HG03565 (cell line): Measurements from ENCODE around the gene VLDLR.

Experiments
- ATAC-seq: cut with Tn5 transposase; IDR thresholded peaks from one replicate; pipeline ENCODE4 v1.9.1; 2021; ENCODE audit warnings: mild to moderate bottlenecking, moderate library complexity; ENCODE audit not compliant: unreplicated experiment

The VLDLR gene

DNA sequence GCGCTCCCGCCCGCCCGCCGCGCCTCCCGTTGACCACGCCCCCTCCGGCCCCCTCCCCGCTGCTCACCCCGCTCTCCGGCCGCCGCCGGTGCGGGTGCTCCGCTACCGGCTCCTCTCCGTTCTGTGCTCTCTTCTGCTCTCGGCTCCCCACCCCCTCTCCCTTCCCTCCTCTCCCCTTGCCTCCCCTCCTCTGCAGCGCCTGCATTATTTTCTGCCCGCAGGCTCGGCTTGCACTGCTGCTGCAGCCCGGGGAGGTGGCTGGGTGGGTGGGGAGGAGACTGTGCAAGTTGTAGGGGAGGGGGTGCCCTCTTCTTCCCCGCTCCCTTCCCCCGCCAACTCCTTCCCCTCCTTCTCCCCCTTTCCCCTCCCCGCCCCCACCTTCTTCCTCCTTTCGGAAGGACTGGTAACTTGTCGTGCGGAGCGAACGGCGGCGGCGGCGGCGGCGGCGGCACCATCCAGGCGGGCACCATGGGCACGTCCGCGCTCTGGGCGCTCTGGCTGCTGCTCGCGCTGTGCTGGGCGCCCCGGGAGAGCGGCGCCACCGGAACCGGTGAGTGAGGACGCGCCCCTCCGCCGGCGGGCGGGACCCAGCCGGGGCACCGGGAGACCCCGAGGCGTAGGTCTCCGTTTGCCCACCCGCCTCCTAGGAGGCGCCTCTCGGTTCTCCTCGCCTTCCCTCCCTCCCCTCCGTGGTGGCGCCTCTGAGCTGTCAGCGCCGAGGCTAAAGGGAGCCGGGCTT is at the start of gene VLDLR:
TSS of gene VLDLR (plus strand) at position 66 of the 739 bp plus-strand sequence. CDS start at position 469, 403 bp downstream.
- no peak for ATAC-seq

DNA sequence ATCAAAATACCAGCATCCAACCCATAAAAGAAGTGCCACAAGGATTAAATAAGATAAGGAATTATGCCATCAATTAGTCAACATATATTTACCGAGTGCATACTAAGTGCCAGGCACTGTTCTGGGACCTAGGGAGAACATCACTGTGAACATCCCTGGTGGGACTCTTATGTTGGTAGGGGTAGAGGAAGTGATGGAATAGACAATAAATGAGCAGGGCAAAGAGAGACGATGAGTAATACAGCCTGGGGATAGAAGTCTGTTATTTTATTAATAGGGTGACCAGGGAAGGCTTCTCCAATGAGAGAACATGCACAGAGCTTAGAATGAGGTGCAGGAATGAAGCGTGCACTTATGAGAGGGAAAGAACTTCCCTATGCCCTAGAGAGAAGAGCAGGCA is 47.4 kb upstream of the VLDLR start:
- no peak for ATAC-seq

DNA sequence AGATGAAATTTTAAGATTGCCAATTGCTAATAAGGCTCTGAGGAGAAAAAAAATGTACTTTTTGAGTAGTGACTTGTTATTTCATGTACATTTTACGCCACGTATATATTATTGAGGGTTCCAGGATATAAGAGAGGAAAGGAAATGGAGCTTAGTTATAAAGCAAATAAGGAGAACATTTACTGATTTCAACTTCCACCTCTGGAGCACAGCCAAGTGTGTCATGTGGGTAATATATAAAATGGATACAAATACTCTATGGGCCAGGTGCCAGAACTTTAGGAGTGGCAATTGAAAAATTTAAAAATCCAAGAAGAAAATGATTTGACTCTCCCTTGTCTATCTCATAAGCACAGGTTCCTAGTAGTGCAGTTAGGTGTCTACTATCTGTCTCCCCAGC is 45.0 kb upstream of the VLDLR start:
- no peak for ATAC-seq

DNA sequence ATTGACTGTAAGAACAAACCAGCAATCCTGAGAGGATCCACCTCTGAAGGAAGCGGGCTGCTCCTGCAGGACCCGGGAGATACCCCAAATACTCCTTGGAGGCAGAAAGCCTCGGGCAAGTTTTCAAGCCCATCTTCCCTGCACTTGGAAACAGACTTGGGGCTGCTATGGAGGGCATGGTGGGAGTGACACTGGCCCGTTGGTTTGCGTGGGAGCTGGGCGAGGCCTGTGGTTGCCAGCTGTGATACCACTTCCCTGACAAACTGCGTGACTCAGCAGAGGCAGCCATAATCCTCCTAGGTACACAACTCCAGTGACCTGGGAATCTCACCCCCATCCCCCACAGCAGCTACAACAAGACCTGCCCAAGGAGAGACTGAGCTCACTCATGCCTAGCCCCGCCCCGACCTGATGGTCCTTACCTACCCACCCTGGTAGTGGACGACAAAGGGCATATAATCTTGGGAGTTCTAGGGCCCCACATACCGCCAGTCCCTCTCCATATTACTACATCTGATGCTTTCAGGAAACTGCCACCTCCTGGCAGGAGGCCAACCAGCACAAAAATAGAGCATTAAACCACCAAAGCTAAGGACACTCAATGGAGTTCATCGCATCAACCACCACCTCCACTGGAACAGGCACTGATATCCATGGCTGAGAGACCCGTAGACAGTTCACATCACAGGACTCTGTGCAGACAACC is 38.1 kb upstream of the VLDLR start:
- no peak for ATAC-seq

DNA sequence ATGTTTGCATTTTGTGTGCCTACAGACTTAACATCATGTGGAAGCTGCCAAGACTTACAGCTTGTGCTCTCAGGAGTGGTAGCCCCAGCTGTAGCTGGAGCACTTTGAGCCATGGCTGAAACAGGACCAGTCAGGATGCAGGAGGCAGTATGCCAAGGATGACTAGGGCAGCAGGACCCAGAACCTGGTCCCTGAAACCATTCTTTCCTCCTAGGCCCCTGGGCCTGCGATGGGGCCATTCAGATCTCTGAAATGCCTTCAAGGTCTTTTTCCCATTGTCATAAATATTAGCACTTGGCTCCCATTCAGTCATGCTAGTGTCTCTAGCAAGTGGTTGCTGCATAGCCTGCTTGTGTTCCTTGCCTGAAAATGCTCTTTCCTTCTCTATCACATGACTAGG is 29.6 kb upstream of the VLDLR start:
- ATAC-seq = no peak

DNA sequence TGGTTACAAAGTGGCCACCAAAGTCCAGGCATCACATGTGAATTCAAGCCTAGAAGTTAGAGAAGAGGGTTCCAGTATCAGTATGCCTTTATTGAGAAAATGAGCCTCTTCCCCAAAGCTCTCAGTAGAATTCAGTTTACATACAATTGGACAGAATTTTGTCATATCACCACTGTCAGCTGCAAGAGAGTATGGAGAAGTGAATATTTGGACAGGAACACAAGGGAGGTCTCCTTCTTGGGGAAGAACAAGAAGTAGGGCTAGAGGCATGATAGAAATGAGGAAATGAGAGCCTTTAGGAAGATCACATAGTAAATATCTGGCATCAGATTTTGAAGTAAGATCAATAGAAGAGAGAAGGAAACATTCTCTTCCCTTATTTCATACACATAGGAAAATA is 27.8 kb upstream of the VLDLR start:
- no peak for ATAC-seq

DNA sequence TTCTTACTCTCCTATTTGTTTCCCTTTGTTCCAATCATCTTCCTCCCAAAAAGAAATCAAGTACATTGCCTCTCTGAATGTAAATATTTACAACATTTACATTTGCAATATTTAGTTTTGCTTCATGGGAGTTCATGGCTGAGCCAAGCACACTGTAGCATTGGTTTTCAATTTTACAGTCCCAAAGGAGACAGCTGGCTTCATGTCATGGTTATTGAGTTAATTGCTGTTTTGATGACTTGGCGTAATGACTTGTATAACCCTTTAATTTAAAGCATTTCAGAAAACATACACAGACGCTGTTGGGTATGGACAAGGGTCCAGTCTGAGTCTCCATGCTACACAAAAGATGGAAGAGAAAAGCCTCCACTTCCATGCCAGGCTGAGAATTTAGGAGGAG is 25.6 kb upstream of the VLDLR start:
- no peak for ATAC-seq

DNA sequence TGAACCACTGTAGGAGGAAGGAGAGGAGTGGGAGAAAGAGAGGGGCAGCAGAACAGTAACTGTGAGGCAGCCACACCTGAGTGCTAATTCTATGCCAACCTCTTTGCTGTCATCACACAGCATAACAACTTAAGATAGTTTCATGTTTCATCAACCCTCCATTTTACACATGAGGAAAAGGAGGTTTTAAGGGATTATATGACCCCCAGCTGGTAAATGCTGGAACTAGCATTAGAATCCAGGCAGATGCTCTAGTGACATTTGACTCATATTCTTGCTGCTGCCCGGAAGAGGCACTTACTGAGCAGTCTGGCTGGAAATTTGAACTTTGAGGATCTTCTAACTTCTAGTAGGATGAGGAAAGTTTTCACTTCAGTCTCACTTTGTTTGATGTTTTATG is 24.1 kb upstream of the VLDLR start:
- no peak for ATAC-seq

DNA sequence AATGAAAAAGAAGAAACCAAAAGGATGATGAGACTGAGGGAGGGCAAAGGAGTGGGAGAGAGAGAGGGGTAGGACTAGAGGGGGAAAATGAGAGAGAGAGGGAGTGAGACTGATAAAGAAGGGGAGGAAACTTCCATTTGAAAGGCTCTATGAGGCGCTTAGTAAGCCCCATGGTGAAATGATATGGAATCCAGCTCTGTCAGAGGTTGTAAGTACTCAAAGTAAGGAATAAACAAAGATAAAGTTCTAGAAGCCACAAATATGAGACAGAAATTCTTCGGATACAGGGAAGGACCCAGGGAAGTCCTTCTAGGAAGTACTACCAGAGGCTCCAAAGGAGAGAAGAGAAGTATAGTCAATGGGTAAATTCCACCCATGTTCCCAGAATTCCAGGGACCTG is 21.7 kb upstream of the VLDLR start:
- ATAC-seq = no peak

DNA sequence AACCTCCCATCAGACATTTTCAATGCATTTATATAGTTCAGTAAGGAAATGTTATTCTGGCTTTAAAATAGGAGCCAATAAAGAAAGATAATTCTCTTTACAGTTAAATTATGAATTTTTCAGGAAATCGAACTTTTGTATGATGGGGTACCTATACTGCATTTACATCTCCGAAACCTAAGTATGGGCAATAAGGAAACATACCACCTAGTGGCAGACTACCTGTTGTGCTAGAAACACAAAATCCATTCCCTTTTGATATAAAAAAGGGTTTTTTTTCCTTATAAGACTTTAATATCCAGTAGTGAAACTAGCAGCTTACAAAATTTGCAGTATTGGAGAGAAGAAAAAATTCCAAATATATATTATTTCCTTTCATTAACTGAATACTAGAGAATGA is 21.3 kb upstream of the VLDLR start:
- no peak for ATAC-seq

DNA sequence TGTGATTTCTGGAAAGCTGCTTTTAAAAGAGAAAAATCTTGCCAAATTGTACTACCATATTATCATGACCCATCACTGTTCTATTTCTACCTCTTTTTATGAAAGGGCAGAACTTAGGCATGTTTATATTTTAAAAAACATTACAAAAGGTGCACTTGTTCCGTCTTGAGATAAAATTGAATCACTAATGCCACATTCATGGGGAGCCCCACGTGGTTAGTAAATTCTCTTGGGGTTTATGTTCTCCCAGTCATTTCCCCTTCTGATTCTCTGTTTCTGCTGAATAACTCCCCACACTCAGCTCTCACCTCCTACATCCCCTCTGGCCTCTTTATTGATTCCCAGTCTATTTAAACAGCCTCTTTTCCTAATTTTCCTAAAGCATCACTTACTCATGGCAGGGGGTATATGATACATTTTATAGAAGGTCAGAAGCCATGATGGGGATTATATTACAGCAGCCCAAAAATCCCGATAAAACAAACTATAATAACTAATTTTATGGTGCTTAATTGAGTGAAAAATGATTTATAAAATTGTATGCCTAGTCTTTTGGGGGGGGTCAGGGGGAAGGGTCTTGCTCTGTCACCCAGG is 19.7 kb upstream of the VLDLR start:
- no peak for ATAC-seq

DNA sequence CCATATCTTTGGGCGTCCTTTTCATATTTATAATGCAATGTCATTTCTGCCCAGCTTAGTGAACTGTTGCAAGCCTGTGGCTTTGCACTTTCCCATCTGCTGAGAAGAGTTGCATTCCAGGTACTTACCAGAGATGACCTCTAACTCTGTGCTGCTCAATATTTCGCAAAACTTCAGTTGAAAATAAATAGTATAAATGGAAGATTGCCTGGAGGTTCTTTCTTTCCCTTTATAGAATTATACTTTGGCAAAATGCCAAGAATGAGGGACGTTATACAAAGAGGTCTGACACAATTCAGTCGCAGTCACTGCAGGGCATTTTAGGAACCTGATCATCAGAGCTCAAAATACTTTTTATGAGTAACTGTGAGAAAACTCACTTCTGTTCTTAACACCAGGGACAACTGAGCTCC is 18.9 kb upstream of the VLDLR start:
- peak; percentile 54 for ATAC-seq

DNA sequence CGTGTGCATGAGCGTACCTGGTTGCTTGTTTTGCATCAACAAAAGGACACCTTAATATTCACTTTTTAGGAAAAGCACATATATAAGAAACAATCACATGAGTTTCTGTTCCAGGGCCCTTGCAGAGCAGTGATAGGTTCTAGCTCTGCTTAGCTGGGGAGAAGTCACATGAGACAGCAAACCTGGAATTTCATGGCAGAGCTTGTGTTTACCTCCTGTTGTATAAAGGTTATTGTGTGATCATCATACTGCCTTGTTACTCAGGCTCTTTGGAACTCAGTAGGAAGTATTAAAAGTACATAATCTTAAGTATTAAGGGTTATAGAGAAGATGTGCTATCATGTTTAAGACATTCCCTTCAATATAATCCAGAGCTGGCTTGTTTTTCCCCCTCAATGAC is 18.0 kb upstream of the VLDLR start:
- no peak for ATAC-seq

DNA sequence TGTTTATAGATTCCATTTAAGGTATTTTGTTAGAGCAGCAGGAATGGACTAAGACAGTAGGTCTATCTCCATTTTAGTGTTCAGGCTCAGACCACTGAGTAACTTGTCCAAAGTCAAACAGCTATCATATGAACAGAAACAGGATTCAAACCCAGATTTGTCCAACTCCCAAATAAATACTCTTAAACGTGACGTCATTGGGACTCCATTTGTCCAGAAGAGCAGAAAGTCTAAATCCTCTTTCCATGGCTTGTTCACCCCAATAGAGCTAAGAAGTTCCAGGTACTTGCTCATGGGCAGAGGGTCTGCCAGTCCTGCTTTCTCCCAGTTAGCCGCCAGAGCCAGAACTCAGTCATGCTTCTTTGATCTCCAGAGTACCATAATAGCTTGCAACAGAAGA is 16.3 kb upstream of the VLDLR start:
- ATAC-seq = no peak

DNA sequence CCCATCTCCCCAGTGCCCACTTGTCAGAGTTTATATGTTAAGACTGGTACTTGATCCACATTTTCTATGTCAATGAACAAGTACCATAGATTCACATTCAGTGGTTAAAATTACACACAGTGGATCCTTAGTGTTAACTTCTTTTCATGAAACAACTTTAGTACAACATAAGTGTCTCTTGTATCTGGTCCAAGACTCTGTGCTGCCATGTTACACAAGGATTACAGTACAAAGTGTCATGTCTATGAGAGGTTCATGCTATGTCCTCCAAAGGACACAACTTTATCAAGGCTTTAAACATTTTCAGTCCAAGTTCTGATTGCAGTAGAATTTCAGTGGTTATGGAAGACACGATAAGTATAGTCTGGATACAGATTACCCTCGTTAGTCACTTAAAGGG is 13.3 kb upstream of the VLDLR start:
- no peak for ATAC-seq

DNA sequence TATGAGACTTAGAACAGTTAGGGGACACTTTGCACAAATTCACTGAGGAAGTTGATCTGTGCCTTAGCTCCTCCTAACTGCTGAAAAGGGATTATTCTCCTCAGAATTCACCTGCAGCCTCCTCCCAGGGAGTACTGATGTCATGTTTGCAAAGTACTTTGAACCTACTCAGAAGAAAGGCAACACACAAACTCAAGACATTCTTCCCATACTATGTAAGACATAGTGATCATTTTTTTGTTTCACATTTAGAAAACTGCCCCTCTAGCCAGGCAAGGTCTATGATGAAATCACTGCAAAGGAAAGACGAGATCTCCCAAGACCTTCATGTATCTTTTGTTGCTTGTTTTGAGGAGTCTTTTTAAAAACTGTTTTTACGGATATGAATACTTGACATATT is 10.6 kb upstream of the VLDLR start:
- no peak for ATAC-seq

DNA sequence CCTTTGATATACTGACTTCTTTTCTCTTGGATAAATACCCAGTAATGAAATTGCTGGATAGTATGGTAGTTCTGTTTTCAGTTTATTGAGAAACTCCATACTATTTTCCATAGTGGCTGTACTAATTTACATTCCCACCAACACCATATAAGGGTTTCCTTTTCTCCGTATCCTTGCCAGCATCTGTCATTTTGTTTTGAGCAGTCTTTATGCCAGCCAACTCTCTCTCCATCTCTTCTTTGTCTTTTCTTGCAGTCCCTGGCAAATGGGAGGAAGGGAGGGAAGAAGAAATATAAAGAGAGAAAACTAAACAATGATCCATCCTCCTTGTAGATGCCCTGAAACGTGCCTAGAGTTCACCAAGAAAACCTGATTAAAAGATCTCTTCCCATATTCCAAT is 9.6 kb upstream of the VLDLR start:
- no peak for ATAC-seq

DNA sequence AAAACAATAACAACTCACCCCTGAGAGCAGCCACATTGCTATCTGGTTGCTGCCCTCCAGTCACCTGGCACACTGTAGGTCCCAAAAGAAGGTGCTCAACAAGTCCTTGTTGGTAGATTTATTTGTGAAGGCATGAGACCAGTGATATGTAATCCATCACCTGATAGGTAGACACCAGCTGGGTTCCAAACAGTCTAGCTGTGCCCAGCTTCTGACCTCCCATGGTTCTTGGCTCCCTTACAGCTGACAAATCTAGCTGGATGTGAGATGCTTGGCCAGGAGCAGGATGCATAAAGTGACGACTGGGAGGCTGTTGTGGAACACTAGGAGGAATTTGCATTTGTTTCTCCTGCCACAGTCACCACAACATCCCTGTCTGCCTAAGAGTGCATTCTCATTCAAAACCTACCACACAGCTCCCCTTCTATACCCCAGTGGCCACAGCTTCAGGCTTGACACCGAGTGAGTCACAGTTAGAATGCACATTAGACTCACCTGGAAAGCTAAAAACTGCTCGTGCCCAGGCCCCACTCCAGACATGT is 7.8 kb upstream of the VLDLR start:
- ATAC-seq = no peak

DNA sequence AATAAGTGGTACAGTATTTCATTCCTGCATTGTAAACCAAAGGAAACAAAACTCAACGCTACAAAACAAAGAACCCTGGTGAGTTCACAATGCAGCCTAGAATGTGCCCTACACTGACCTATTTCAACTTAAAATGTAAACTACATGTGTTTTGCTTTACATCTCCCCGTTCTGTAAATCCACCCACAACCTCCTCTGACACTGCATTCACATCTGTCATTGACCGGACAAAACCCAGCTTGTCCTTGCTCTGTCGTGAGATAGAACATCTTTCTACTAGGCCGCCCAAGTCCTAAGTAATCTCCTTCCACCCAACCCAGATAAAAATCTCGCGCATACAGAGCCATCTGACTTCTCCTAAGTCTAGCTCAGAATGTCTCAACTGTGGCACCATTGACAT is 6.1 kb upstream of the VLDLR start:
- ATAC-seq = no peak

DNA sequence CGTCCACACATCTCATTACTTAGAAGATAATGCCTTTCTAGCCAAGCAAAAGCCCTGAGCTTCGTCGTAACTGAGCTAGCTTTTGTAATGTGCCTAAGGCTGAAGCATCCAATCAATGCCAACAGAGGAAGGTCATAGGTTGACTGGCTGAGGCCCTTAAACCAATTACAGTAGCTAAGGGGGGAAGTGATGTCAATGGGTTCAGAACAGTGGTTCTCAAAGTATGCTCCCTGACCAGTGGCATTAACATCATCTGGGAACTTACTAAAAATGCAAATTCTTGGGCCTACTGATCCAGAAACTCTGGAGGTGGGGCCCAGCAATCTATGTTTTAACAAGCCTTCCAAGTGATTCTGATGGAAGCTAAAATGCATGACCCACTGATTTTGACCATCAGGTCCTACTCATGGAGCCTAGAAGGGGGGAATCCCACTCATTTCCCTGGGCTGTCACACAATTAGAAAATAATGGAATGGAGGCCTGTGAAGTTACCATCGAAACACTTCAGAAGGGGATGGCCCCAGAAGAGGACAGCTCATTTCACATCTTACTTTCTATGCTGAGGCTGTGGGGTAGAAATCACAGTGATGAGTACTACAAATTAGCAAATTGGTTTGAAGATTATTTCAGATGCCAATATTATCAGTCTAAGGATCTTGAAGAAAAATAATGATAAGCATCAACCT is 4.8 kb upstream of the VLDLR start:
- peak; percentile 48 for ATAC-seq

DNA sequence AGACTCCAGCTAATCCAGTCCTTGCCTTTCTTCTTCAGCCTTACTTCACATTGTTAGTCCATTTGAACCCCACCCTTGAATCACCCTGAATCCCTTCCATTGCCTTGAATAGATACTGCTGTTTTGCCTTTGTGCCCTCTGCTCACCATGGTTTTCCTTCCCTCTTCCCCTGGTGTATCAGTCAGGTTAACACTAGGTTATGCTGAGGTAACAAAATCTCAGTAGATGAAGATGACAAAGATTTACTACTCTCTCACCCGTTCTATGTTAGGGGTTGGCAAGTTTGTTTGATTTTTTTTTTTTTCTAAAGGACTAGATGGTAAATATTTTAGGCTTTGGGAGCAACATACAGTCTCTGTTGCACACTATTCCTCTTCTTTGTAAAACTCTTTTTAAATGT is 3.3 kb upstream of the VLDLR start:
- no peak for ATAC-seq
